Stimulated activated CD4-positive, alpha-beta T cell treated with anti-CD3 and anti-CD28 coated beads, TNF-alpha, amount 100 ng/mL, for 1 hour (primary cell): ENCODE data around the gene KRTCAP2.
"Not testable (repeated sequence)": the region's sequence is repeated elsewhere in the genome, so short reads cannot be mapped to it uniquely, and the experiment has no call there.

Experiments used
- DNase-seq, 3 donors: peaks; one replicate each; pipeline ENCODE4 v3.0.0-alpha.2; 2020; ENCODE audit warnings: low read depth in 3 of 3, low spot score in 1 of 3

The KRTCAP2 gene

GRCh38 chr1:155169541-155169940 is 3.6 kb downstream of the KRTCAP2 start:
- DNase-seq, result no peak

- DNase-seq, result no peak
Observed at GRCh38 chr1:155168456-155169210, 4.5 kb downstream of the KRTCAP2 start.

DNA sequence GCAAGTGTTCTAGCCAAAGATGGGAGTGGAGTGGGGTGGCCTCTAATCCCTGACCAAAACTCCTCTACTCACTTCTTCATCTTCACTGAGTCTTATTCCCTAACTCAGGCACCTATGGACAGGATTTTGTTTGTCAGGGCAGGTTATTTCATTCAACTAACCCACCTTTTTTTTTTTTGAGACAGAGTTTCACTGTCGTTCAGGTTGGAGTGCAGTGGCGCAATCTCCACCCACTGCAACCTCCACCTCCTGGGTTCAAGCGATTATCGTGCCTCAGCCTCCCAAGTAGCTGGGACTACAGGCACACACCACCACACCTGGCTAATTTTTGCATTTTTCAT is 5.0 kb downstream of the KRTCAP2 start:
- not testable (repeated sequence) for DNase-seq

DNA sequence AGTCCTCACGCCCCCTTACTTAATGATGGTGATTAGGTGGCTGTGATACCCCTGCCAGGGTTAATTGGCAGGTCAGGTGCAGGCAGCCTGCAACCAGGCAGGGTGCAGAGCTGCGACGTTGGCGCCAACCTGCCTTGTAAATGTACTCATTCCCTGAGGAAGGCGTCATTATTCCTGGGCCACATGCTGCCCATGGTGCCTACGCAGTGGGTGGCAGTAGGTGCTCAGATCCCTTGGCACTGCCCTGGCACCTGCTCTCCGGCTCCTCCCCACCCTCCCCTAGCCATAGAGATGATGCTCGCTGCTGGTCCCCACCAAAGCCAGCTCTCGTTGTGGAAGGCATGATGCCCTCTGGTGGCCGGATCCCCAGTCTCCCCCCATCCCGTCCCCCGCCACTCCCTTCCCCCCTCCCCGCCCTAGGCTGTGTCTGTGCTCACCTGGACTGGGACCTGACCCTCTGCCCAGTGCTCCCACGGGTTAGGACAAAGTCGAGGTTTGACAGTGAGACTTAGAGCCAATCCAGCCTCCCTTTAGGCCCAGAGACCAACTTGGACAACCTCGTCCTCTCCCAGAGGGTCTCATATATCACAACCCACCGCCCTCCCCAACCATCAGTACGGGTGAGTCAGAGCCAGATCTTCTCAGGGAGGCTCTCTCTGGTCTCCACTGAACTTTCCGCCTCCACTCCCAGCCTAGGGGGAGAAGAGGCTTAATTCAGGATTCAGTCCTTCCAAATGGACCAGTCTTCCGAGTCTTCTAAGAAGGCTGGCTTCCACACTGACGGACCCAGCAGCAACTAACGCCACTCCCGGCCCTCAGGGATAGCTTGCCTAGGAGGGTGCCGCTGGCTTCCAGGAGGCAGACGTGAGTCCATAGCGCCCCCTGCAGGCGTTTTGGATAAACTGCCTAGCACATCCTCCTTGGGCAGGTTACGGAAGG is 5.7 kb downstream of the KRTCAP2 start:
- peak; percentile 72 to 75 (median 74) for DNase-seq

DNA sequence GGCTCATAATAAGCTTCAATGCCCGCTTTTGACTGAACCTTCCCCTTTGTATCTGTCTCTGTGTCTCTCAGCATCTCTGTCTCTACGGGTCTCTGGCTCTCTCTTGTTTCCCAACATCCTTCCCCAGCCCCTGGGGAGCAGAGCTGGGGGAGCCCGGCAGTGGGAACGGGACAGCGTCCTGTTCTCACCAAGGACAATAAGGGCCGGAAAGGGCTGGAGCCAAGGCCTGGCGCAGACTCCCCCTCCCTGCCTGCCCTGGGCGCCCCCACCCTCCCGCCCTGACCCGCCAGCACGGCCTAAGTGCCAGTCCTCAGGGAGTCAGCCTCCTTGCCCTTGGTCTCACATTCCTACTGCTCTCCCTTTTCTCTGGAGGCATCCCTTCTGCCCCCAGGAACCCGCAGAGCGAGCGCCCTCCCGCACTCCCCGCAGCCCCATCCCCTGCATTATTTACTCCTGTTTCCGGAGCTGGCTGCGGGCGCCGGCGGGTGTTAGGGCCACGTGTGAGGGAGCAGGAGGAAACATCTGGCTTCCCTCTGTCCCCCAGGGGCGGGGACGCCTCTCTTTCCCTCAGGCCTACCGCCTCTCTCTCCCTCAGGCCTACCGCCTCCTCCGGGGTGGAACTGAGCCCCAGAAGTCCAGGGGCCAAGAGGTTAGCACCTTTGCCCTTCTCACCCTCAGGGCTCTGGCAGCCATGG is 6.5 kb downstream of the KRTCAP2 start:
- DNase-seq, result no peak

DNA sequence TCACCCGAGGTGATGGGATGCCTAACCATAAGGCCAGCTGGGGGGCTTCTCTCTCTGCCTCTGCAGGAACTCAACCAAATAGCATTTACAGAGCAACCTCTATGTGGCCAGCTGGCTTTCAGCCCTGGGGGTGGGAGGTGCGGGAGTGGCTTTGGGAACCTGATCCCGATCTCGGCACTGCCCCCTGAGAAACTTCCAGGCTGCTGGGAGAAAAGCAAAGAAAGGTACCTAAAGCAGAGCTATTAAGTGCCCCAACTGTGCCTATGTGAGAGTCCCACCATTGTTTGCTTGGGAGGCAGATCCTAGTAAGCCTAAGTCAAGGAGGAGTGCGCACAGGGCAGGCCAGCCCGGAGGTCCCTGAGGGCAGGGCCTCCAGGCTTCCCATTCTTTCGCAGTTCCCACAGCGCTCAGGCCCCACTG is 7.0 kb downstream of the KRTCAP2 start:
- DNase-seq, result no peak

- DNase-seq, result not testable (repeated sequence)
Observed at GRCh38 chr1:155164625-155165024, 8.5 kb downstream of the KRTCAP2 start.

DNA sequence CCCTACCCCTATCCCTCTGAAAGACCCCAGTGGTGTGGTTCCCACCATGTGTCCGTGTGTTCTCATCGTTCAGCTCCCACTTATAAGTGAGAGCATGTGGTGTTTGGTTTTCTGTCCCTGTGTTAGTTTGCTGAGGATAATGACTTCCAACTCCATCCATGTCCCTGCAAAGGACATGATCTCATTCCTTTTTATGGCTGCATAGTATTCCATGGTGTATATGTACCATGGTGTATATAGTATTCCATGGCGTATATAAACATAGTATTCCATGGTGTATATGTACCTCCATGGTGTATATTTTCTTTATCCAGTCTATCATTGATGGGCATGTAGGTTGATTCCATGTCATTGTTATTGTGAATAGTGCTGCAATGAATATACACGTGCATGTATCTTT is 9.3 kb downstream of the KRTCAP2 start:
- not testable (repeated sequence) for DNase-seq

DNA sequence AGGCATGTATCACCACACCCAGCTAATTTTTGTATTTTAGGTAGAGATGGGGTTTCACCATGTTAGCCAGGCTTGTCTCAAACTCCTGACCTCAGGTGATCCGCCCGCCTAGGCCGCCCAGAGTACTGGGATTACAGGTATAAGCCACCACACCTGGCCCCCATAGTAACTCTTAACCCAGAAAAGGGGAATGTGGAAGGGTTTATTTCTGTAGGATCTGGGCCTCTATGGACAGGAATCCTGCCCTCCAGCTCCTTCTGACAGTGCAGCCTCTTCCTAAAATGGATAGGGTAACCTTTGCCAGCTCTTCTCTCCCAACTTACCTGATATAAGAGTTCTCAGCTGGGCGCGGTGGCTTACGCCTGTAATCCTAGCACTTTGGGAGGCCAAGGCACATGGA is 10.5 kb downstream of the KRTCAP2 start:
- not testable (repeated sequence) for DNase-seq

- DNase-seq, result no peak
Observed at GRCh38 chr1:155160128-155160527, 13.0 kb downstream of the KRTCAP2 start.

DNA sequence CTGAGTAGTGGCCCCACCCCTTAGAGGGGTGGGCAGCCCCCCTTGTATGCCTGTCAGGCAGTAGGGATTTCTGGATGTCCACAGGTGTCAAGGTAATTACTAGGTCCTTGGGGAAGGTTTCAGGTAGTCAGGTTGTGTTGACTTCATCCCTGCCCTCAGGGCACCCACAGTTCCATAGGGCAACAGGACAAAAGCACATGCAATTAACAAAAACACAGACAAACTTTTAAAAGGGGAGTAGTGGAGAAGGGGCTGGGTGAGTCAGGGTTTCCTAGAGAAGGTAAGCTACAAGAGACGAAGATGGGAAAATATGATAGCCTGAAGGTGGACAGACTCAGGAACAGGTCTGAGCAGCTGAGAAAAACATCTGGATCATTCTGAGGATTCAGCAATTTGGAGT is 14.1 kb downstream of the KRTCAP2 start:
- DNase-seq, result no peak

DNA sequence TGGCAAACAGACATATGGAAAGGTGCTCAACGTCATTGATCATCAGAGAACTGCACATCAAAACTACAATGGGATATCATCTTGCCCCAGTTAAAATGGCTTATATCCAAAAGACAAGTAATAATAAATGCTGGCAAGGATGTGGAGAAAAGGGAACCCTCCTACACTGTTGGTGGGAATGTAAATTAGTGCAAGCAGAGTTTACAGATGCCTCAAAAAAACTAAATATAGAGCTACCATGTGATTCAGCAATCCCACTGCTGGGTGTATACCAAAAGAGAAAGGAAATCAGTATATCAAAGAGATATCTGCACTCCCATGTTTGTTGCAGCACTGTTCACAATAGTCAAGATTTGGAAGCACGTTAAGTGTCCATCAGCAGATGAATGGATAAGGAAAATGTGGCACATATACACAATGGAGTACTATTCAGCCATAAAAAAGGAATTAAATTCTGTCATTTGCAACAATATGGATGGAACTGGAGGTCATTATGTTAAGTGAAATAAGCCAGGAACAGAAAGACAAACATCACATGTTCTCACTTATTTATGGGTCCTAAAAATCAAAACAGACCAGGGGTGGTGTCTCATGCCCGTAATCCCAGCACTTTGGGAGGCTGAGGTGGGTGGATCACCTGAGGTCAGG is 17.0 kb downstream of the KRTCAP2 start:
- not testable (repeated sequence) for DNase-seq

DNA sequence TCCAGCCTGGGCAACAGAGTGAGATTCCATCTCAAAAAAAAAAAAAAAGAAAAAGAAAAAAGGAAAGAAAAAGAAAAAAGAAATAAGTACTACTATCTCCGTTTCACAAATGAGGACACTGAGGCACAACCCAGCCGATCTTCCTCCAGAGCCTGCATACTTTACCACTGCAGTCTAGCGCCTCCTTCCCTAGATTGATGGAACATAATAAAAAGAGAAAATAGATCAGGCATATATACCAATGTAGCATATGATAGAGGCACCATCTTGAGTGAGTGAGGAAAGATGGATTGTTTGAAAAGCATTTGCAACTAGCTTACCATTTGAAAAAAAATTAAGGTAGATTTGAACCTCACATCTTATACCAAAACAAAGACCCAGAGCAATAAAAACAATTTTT is 27.6 kb downstream of the KRTCAP2 start:
- no peak for DNase-seq

- no peak for DNase-seq
Observed at GRCh38 chr1:155141749-155142148, 31.4 kb downstream of the KRTCAP2 start.

GRCh38 chr1:155140630-155140953 is 32.5 kb downstream of the KRTCAP2 start:
- no peak for DNase-seq

DNA sequence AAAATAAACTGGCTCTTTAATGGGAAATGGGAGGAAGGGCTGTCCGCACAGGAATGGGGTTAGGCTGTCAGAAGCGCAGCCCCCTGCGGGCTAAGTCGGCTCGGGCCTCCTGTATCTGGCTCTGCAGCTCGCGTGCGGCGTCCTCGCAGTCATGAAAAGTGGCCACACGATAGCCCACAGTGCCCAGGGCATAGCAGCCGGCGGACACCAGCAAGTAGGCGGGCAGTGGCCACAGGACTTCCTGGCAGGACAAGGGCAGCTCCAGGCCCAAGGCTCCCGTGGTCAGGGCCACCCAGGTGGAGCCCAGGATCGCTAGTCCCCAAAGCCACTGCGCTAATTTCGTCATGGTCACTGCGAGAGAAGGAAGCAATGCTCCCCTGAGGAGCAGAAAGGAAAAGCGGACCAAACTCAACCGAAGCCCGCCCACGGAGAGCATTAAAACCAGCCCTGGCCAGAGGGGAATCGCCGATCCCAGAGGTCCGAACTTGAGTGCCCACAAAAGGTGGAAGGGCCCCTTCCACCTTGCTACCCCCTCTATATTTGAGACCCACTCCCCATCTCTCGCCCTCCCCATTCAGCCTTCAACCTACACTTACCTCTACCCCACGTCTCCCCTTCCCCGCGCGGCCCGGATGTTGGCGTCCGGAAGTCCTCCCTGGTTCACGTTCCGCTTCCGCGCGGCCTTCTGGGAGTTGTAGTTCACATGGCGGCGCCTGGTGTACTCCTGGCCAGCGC is 33.0 kb downstream of the KRTCAP2 start, which contains the start of gene DPM3:
TSS of gene DPM3 (minus strand) at position 637 of the 735 bp plus-strand sequence. CDS start at position 346, 291 bp downstream.
- peak; percentile 53 to 83 (median 68) for DNase-seq

GRCh38 chr1:155137154-155137949 is 35.8 kb downstream of the KRTCAP2 start:
- no peak for DNase-seq

DNA sequence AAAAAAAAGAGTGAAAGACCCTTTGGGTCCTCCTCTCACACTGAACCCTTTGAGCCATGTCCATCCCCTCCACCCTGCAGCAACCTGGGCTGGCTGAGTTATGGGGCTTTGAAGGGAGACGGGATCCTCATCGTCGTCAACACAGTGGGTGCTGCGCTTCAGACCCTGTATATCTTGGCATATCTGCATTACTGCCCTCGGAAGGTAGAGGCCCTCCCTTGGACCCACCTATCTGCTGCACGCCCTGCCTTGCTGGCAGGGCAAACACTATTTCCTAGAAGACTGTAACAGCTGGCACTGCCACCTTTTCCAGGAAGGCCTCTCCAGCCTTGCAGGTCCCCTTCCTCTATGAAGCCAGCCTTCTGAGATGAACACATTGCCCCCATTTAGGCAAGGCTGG is 36.4 kb downstream of the KRTCAP2 start:
- no peak for DNase-seq

DNA sequence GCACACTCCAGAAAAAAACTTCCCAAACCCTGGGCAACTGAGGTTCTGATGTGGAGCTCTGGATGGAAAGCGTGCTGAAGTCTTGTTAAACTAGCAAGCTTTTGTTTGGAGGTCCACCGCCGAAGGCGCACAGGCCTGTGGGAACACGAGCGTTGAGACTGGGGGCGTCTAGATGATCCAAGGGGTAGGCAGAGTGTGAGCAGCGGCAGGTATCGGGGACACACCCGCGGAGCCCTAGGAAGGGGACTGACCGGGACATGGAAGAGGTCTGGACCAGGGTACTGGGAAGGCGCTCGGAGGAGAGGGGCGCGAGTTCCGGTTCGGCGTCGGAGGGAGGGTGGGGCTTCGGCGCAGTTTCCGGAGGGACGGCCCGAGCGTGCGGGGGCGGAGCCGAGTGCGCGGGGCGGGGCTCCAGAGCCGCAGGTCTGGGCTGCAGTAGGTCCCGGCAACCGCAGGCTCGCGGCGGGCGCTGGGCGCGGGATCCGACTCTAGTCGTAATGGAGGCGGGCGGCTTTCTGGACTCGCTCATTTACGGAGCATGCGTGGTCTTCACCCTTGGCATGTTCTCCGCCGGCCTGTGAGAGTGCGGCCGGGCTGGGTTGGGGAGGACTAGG is 37.6 kb downstream of the KRTCAP2 start, which contains the start of gene SLC50A1:
TSS of gene SLC50A1 (plus strand) at position 438 of the 614 bp plus-strand sequence. CDS start at position 498, 60 bp downstream.
- DNase-seq, result peak; percentile 75 to 87 (median 79)
